ENCODE results near the gene GABBR2. TPM values are rescaled to one million over a fixed set of nuclear protein-coding genes. Genes with fewer than 3 reads are reported as not detected.

The GABBR2 gene
- total RNA-seq, 2 donors from 2014 or later, result not detected

DNA sequence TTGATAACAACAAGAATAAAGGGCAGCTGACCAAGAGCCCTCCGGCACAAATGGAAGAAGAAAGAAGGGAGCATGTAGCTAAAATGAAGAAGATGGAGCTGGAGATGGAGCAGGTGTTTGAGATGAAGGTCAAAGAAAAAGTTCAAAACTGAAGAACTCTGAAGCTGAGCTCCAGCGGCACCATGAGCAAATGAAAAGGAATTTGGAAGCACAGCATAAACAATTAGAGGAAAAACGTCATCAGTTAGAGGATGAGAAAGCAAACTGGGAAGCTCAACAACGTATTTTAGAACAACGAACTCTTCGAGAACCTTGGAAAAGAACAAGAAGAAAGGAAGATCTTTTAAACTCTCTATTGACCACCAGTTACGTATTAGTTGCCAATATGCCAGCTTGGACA is 100.9 kb downstream of the GABBR2 start:
- 55 to 64% methylated on average over 7 of the region's 7 CpGs for WGBS, 2 donors
- no peak for TF ChIP-seq POLR2A (IDR thresholded peaks at IDR 0.05)
- TF ChIP-seq, protein P1, sequence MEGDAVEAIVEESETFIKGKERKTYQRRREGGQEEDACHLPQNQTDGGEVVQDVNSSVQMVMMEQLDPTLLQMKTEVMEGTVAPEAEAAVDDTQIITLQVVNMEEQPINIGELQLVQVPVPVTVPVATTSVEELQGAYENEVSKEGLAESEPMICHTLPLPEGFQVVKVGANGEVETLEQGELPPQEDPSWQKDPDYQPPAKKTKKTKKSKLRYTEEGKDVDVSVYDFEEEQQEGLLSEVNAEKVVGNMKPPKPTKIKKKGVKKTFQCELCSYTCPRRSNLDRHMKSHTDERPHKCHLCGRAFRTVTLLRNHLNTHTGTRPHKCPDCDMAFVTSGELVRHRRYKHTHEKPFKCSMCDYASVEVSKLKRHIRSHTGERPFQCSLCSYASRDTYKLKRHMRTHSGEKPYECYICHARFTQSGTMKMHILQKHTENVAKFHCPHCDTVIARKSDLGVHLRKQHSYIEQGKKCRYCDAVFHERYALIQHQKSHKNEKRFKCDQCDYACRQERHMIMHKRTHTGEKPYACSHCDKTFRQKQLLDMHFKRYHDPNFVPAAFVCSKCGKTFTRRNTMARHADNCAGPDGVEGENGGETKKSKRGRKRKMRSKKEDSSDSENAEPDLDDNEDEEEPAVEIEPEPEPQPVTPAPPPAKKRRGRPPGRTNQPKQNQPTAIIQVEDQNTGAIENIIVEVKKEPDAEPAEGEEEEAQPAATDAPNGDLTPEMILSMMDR (IDR thresholded peaks at IDR 0.05), result no peak
- H3K27me3 ChIP-seq, result no peaks in the 10 kb centered on the region
- ATAC-seq, result no peak
- H3K36me3 ChIP-seq (replicated peaks in 1 of 2; ENCODE audit: insufficient read depth in 1 of 2, low read depth in 2 of 2), result no peaks in the 10 kb centered on the region
- no peaks in the 10 kb centered on the region for H3K9me3 ChIP-seq
- H3K27ac ChIP-seq, result no peak overlapping the region
- DNase-seq, result no peak
- H3K4me3 ChIP-seq, result no peak overlapping the region
- no peaks in the 10 kb centered on the region for H3K4me1 ChIP-seq
- intact Hi-C loops (cut with DNase I), result no loop called here

DNA sequence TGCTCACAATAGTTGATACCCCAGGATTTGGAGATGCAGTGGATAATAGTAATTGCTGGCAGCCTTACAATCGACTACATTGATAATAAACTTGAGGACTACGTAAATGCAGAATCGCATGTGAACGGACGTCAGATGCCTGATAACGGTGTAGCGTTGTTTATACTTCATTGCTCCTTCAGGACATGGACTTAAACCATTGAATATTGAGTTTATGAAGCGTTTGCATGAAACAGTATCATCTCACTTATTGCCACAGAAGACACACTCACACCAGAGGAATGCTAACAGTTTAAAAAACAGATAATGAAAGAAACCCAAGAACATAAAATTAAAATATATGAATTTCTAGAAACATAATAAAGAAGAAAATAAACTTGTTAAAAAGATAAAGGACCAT is 101.6 kb downstream of the GABBR2 start:
- H3K4me3 ChIP-seq, result no peak overlapping the region
- TF ChIP-seq POLR2A (IDR thresholded peaks at IDR 0.05), result no peak
- TF ChIP-seq, protein P1 (IDR thresholded peaks at IDR 0.05), result no peak
- H3K27ac ChIP-seq, result no peak overlapping the region
- H3K36me3 ChIP-seq (replicated peaks in 1 of 2; ENCODE audit: insufficient read depth in 1 of 2, low read depth in 2 of 2), result no peaks in the 10 kb centered on the region
- no peak for ATAC-seq
- intact Hi-C loops (cut with DNase I), result no loop called here
- 75 to 83% methylated on average over 8 of the region's 8 CpGs for WGBS, 2 donors
- H3K4me1 ChIP-seq, result no peaks in the 10 kb centered on the region
- DNase-seq, result no peak
- no peaks in the 10 kb centered on the region for H3K9me3 ChIP-seq
- H3K27me3 ChIP-seq, result no peaks in the 10 kb centered on the region

DNA sequence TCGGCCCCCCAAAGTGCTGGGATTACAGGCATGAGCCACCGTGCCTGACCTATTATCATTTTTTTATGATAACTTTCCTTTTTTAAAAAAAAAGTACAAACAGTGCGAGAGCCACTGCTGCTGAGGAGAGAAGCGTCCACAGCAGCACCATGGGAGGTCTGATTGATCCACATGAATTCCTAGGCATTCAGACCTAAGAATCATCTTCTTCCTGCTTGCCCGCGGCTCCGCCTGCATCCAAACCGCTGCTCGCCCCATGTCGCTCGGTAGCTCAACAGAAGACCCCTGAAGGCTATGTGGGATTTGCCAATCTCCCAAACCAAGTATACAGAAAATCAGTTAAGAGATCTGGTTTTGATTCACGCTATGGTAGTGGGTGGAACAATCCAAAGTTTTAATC is 102.0 kb downstream of the GABBR2 start:
- Histone ChIP-seq H3K36me3 (replicated peaks in 1 of 2; ENCODE audit: insufficient read depth in 1 of 2, low read depth in 2 of 2) (no peaks in the 10 kb centered on the region), H3K4me3 (no peak overlapping the region), H3K9me3 (no peaks in the 10 kb centered on the region), H3K4me1 (no peaks in the 10 kb centered on the region), H3K27ac (no peak overlapping the region), H3K27me3 (no peaks in the 10 kb centered on the region)
- DNase-seq (no peak), ATAC-seq (no peak)
- intact Hi-C loops (cut with DNase I), result no loop called here
- TF ChIP-seq, protein P1 (IDR thresholded peaks at IDR 0.05), result no peak
- TF ChIP-seq POLR2A (IDR thresholded peaks at IDR 0.05), result no peak
- 82 to 86% methylated on average over 12 of the region's 12 CpGs for WGBS, 2 donors

DNA sequence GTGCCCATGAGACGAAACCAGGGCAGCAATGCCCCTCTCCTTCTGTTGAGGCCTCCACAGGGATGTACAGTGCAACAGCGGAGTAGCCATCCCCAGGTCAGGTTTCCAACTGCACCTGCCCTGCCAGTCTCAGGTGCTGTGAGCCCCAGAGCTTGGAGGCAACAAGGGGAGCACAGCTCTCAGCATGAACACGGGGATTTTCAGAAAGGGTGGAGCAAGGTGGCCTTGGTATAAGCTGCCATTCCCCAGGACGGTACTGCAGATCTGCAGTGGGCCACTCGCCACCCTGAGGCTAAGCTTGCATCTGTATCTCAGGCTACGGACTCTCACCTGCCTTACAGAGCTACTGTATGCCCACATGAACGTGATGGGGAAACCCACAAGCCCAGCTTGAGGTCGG is 103.6 kb downstream of the GABBR2 start:
- H3K36me3 ChIP-seq (replicated peaks in 1 of 2; ENCODE audit: insufficient read depth in 1 of 2, low read depth in 2 of 2), result no peaks in the 10 kb centered on the region
- no peak overlapping the region for H3K27ac ChIP-seq
- WGBS, 2 donors, result 66 to 81% methylated on average over 7 to 8 of the region's 8 CpGs
- intact Hi-C loops (cut with DNase I), result no loop called here
- TF ChIP-seq POLR2A (IDR thresholded peaks at IDR 0.05), result no peak
- TF ChIP-seq, protein P1 (IDR thresholded peaks at IDR 0.05), result no peak
- no peak for DNase-seq
- no peak for ATAC-seq
- no peaks in the 10 kb centered on the region for H3K27me3 ChIP-seq
- no peaks in the 10 kb centered on the region for H3K9me3 ChIP-seq
- H3K4me3 ChIP-seq, result no peak overlapping the region
- H3K4me1 ChIP-seq, result no peaks in the 10 kb centered on the region

DNA sequence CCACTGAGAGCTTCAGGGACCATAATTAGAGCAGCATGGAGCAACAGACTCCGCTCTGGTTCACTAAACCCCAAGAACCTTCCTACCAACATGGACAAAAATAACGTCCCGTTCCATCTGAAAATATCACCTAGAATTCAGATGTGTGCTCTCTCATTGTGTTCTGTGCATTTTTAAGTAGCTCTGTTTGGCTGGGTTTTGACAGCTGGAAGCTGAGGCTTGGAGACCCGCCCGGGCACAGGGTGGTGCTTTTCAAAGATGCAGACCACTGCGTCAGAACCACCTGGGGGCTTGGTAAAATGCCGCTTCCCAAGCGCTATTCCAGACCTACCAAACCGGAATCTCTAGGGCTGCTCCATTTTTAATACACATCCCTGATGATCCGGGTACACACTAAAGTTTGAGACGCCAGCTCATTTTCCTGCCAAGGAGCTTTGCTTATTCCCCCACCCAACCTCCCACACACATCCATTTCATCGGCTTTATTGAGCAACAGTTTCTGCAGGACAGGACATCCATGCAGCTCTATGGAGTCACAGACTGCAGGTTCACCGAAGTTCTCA is 104.8 kb downstream of the GABBR2 start:
- Histone ChIP-seq H3K36me3 (replicated peaks in 1 of 2; ENCODE audit: insufficient read depth in 1 of 2, low read depth in 2 of 2) (no peaks in the 10 kb centered on the region), H3K4me1 (no peaks in the 10 kb centered on the region), H3K27me3 (no peaks in the 10 kb centered on the region), H3K9me3 (no peaks in the 10 kb centered on the region), H3K27ac (no peak overlapping the region), H3K4me3 (no peak overlapping the region)
- WGBS, 2 donors, result 83 to 90% methylated on average over 13 of the region's 13 CpGs
- intact Hi-C loops (cut with DNase I), result no loop called here
- ATAC-seq (no peak), DNase-seq (no peak)
- TF ChIP-seq, protein P1 (IDR thresholded peaks at IDR 0.05), result no peak
- no peak for TF ChIP-seq POLR2A (IDR thresholded peaks at IDR 0.05)
